CD4-positive, alpha-beta memory T cell (primary cell): ENCODE results near the gene NPAS2. TPM values are rescaled to one million over a fixed set of nuclear protein-coding genes. Genes with fewer than 3 reads are reported as not detected.

Experiments
- CTCF ChIA-PET: fragments of 350-600 bp; sonication (Branson Sonifier 250); formaldehyde crosslinking; loops from one replicate; lab custom pipeline; 2021; ENCODE audit warnings: inconsistent platforms; ENCODE audit not compliant: partially characterized antibody; lab: Charles Lee
- POLR2A ChIA-PET: fragments of 350-600 bp; sonication (Branson Sonifier 250); formaldehyde crosslinking; loops from one replicate; lab custom pipeline; 2021; ENCODE audit not compliant: partially characterized antibody; lab: Charles Lee
- DNase-seq, 5 donors: peaks; one replicate each; pipeline versions ENCODE4 v3.0.0 to v3.0.0-alpha.2; 2020 to 2022; ENCODE audit warnings: mixed read lengths in 1 of 5
- H3K27ac ChIP-seq: one replicate; pipeline ENCODE4 v1.7.0; 2013; ENCODE audit warnings: low read depth, low read length
- H3K27me3 ChIP-seq: 2 replicates; pipeline ENCODE4 v1.7.0; 2013; ENCODE audit warnings: mild to moderate bottlenecking, low read length, moderate library complexity; ENCODE audit not compliant: insufficient read depth
- H3K36me3 ChIP-seq: 2 replicates; pipeline ENCODE4 v1.7.0; 2013; ENCODE audit warnings: mild to moderate bottlenecking, low read length, moderate library complexity; ENCODE audit not compliant: insufficient read depth
- H3K4me1 ChIP-seq: 2 replicates; pipeline ENCODE4 v1.7.0; 2013; ENCODE audit warnings: mild to moderate bottlenecking, low read length, moderate library complexity; ENCODE audit not compliant: insufficient read depth
- H3K4me3 ChIP-seq, 2 donors: one replicate each; pipeline ENCODE4 v1.7.0; 2013; ENCODE audit warnings: low read length in 2 of 2, mild to moderate bottlenecking in 1 of 2
- H3K9me3 ChIP-seq, 2 donors: one replicate each; pipeline ENCODE4 v1.7.0; 2013; ENCODE audit warnings: low read length in 2 of 2, control low read depth in 1 of 2; ENCODE audit not compliant: control insufficient read depth in 1 of 2
- H3K27ac Mint-ChIP-seq, 7 donors: one replicate each; pipeline ENCODE4 v1.8.0; 2020 to 2021; ENCODE audit warnings: mixed read lengths in 7 of 7, mild to moderate bottlenecking in 6 of 7, inconsistent platforms in 3 of 7, moderate library complexity in 3 of 7
- H3K27me3 Mint-ChIP-seq, 2 donors: one replicate each; pipeline ENCODE4 v1.8.0; 2020 to 2021; ENCODE audit warnings: mixed read lengths in 2 of 2
- H3K36me3 Mint-ChIP-seq, 2 donors: one replicate each; pipeline ENCODE4 v1.8.0; 2020 to 2021; ENCODE audit warnings: mixed read lengths in 2 of 2, inconsistent platforms in 1 of 2, mild to moderate bottlenecking in 1 of 2
- H3K4me1 Mint-ChIP-seq, 4 donors: one replicate each; pipeline ENCODE4 v1.8.0; 2020 to 2021; ENCODE audit warnings: mixed read lengths in 4 of 4, mild to moderate bottlenecking in 1 of 4
- H3K4me3 Mint-ChIP-seq, 8 donors: one replicate each; pipeline ENCODE4 v1.8.0; 2020 to 2021; ENCODE audit warnings: mixed read lengths in 8 of 8, mild to moderate bottlenecking in 7 of 8, moderate library complexity in 6 of 8, inconsistent platforms in 3 of 8
- H3K9me3 Mint-ChIP-seq, 8 donors: one replicate each; pipeline ENCODE4 v1.8.0; 2020 to 2021; ENCODE audit warnings: mixed read lengths in 8 of 8, mild to moderate bottlenecking in 5 of 8, inconsistent platforms in 3 of 8, moderate library complexity in 1 of 8
- intact Hi-C: fragments of 100-400 bp; cut with micrococcal nuclease; formaldehyde crosslinking; loops from one replicate; pipeline ENCODE4 v1.15.1; 2023
- polyA plus RNA-seq, 2 donors: library from polyadenylated mRNA; unstranded; fragments of 300-500 nt; fragmentation: Illumina TruSeq; gene quantifications; one replicate each; pipeline ENCODE4 v1.2.3, GENCODE V29; 2021
- total RNA-seq, 2 experiments: library from RNA; stranded (reverse); gene quantifications; one replicate each; pipeline ENCODE4 v1.2.3, GENCODE V29; 2021

Gene NPAS2
- total and polyA plus RNA-seq, 4 experiments from 2014 or later, result 0.79 to 2.6 (median 2.1) TPM; not detected in 1

DNA sequence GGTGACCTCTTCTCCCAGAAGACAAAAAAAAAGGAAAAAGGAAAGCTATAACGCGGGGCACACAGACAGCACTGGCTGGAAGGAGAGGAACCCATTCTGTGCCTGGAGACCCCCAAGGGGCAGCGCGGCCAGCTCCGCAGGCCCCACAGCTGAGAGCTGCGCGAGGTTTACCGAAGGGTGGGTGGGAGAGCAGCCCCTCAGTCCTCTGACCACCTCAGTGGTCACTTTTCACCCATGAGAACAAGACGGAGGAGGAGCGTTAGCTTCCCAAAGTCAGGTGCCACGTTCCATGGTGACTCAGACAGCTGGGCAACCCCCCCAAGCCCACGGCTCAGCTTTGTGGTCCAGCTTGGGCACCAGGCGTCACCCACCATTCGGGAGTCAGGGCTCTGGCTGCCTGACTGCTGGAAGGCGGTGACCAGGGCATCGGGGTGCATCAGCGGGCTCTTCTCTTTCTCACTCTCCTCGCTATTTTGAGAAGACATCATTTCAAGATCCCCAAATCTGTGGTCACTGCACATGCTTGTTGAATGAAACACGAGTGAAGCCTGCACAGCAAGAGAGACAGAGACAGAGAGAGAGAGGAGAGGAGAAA, 217.3 kb downstream of the NPAS2 start:
- Histone ChIP-seq H3K27me3 (no peaks in the 10 kb centered on the region), H3K9me3 (no peaks in the 10 kb centered on the region), H3K27ac (no peak overlapping the region), H3K36me3 (no peaks in the 10 kb centered on the region), H3K4me1 (no peaks in the 10 kb centered on the region), H3K4me3 (no peak overlapping the region)
- Mint-ChIP-seq H3K4me1 (no peaks in the 10 kb centered on the region), H3K4me3 (no peak overlapping the region), H3K27ac (no peak overlapping the region), H3K36me3 (no peaks in the 10 kb centered on the region), H3K27me3 (peaks cover 3% of the 10 kb centered on the region in 2 donors), H3K9me3 (peaks cover 0 to 1% (median 0%) of the 10 kb centered on the region in 8 donors)
- intact Hi-C loops, result no loop called here
- CTCF ChIA-PET, result interaction anchor here (1.0 to 2.3 kb wide), 3 partner anchors 10 to 168 kb away, joined by 3 to 8 read pairs (median 4); no protein-coding TSS in a partner anchor
- no peak for DNase-seq
- POLR2A ChIA-PET, result no interaction called here

DNA sequence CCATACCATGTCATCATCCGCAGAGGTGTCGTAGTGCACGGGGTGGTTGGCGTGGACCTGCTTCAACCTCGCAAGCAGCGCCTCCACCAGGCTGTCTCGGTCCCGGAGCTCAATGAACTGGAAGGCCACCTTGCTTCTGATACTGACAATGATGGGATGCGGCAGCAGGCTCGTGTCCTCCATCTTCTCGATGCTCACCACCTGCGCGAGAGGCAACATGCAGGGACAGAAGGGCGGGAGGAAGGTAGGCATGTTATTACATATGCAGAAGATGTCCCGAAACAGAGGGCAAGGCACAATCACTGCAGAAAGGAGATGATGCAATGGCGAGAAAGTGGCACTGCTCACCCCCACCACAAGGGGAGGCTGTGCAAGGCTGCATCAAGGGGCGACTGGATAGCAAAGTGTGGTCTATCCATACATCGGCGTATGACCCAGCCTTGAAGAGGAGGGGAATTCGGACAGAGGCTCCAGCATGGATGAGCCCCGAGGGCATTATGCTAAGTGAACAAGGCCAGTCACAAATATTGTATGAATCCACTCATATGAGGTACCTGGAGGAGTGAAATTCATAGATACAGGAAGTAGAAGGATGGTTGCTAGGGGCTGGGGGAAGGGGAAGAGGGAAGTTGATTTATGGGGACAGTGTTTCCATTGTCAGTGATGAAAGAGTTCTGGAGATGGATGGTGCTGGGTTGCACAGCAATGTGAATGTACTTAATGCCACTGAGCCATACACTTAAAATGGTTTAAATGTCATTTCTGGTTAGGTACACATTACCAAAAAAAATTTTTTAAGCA, 218.7 kb downstream of the NPAS2 start:
- H3K27ac ChIP-seq, result no peak overlapping the region
- intact Hi-C loops, result no loop called here

DNA sequence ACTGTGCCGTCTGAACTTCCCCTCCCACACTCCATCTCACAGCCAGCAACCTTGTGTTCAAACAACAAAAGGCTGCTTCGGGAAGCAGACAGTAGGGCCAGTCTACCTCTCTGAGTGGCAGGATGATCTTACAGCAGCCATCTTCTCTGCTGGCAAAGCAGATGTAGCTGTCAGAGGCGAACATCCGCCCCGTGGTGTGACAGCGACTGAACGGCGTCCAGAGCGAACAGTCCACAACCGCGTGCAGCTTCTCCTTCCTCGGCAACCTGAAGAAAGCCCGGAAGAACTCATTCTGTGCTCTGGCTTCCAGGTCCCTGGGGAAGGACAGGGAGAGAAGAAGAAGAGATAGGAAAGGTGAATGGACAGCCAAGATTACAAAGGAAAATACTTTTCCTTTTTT, 220.1 kb downstream of the NPAS2 start:
- Histone ChIP-seq H3K9me3 (no peaks in the 10 kb centered on the region), H3K4me1 (no peaks in the 10 kb centered on the region), H3K4me3 (no peak overlapping the region), H3K27me3 (no peaks in the 10 kb centered on the region), H3K36me3 (no peaks in the 10 kb centered on the region), H3K27ac (no peak overlapping the region)
- no peak overlapping the region for H3K4me3 Mint-ChIP-seq
- H3K9me3 Mint-ChIP-seq, result peaks cover 0 to 1% (median 0%) of the 10 kb centered on the region in 8 donors
- H3K4me1 Mint-ChIP-seq, result no peaks in the 10 kb centered on the region
- no peak overlapping the region for H3K27ac Mint-ChIP-seq
- no peaks in the 10 kb centered on the region for H3K36me3 Mint-ChIP-seq
- intact Hi-C loops, result no loop called here
- DNase-seq, result no peak
- ChIA-PET POLR2A (no interaction called here), CTCF (interaction anchor here (1.1 kb wide), 1 partner anchor 165 kb away, joined by 3 read pairs; no protein-coding TSS in a partner anchor)
- peaks cover 2 to 4% of the 10 kb centered on the region in 2 donors for H3K27me3 Mint-ChIP-seq

More for the DNA sequence above, 218.7 kb downstream of the NPAS2 start:
- Histone ChIP-seq H3K36me3 (no peaks in the 10 kb centered on the region), H3K4me3 (no peak overlapping the region), H3K4me1 (no peaks in the 10 kb centered on the region), H3K9me3 (no peaks in the 10 kb centered on the region), H3K27me3 (no peaks in the 10 kb centered on the region)
- H3K4me3 Mint-ChIP-seq, result no peak overlapping the region
- POLR2A ChIA-PET, result no interaction called here
- peaks cover 0 to 1% (median 0%) of the 10 kb centered on the region in 8 donors for H3K9me3 Mint-ChIP-seq
- CTCF ChIA-PET, result no interaction called here
- peak overlapping the region in 1 of 7 donors; percentile 14 for H3K27ac Mint-ChIP-seq
- no peaks in the 10 kb centered on the region for H3K4me1 Mint-ChIP-seq
- H3K27me3 Mint-ChIP-seq, result peaks cover 3 to 4% of the 10 kb centered on the region in 2 donors
- no peak for DNase-seq
- H3K36me3 Mint-ChIP-seq, result no peaks in the 10 kb centered on the region

DNA sequence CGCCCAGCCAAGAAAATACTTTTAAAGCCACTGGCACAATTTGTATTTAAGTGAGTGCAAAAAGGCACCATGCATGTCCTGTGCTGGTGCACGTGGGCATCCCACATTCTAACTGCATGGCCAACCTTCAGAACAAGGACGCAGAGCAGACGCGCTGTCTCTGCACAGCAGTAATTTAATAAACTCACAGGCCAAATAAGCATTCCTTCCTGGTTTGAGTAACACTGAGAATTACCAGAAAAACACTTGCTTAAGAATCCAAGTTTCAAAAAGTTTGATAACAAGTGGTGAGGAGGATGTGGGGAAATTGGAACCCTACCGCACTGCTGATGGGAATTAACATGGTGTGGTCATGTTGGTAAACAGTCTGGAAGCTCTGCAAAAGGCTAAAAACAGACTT, 220.8 kb downstream of the NPAS2 start:
- CTCF ChIA-PET, result no interaction called here

DNA sequence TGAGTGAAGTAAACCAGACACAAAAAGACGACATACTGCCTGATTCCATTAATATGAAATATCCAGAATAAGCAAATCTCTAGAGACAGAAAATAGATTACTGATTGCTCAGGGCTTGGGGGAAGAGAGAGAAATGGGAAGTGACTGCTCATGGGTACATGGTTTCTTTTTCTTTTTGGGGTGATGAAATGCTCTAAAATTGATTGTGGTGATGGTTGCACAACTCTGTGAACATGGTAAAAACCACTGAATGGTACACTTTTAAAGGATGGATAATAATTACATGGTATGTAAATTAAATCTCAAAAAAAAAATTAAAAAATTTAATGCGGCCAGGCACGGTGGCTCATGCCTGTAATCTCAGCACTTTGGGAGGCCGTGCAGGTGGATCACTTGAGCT, 221.5 kb downstream of the NPAS2 start:
- H3K27ac Mint-ChIP-seq, result no peak overlapping the region
- peaks cover 2 to 7% of the 10 kb centered on the region in 2 donors for H3K27me3 Mint-ChIP-seq
- ChIA-PET CTCF (no interaction called here), POLR2A (no interaction called here)
- DNase-seq, result no peak
- no peaks in the 10 kb centered on the region for H3K36me3 ChIP-seq
- no peaks in the 10 kb centered on the region for H3K36me3 Mint-ChIP-seq
- no peak overlapping the region for H3K27ac ChIP-seq
- H3K4me3 Mint-ChIP-seq, result no peak overlapping the region
- peaks cover 0 to 1% (median 0%) of the 10 kb centered on the region in 8 donors for H3K9me3 Mint-ChIP-seq
- H3K4me1 ChIP-seq, result no peaks in the 10 kb centered on the region
- no peak overlapping the region for H3K4me3 ChIP-seq
- H3K9me3 ChIP-seq, result no peaks in the 10 kb centered on the region
- H3K27me3 ChIP-seq, result no peaks in the 10 kb centered on the region
- intact Hi-C loops, result no loop called here
- no peaks in the 10 kb centered on the region for H3K4me1 Mint-ChIP-seq

More for the DNA sequence above, 220.8 kb downstream of the NPAS2 start:
- H3K9me3 ChIP-seq, result no peaks in the 10 kb centered on the region
- Mint-ChIP-seq H3K4me3 (no peak overlapping the region), H3K36me3 (no peaks in the 10 kb centered on the region), H3K27ac (no peak overlapping the region), H3K27me3 (peaks cover 2 to 7% of the 10 kb centered on the region in 2 donors), H3K9me3 (peaks cover 0 to 1% (median 0%) of the 10 kb centered on the region in 8 donors), H3K4me1 (no peaks in the 10 kb centered on the region)
- intact Hi-C loops, result no loop called here
- no peak for DNase-seq
- no peaks in the 10 kb centered on the region for H3K27me3 ChIP-seq
- H3K36me3 ChIP-seq, result no peaks in the 10 kb centered on the region
- POLR2A ChIA-PET, result no interaction called here
- no peaks in the 10 kb centered on the region for H3K4me1 ChIP-seq
- H3K4me3 ChIP-seq, result no peak overlapping the region
- H3K27ac ChIP-seq, result no peak overlapping the region

DNA sequence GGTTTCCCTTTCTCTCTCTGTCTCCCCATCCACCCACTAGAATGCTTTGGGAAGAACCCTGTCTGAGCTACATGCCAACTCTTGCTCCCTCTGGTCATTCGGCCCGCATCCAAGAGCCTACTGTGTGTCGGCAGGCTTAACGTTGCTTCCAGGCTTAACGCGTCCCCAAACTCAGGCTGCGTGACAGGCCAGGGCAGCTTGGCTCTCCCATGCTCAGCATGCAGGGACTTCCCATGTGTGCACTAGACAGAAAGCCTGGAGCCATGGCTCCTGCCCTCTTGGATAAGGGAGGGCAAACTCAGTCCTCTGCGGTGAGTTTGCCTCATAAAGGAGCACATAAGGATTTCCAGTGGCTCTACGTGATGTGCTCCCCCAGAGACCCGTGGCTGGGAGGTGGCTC, 225.4 kb downstream of the NPAS2 start:
- Mint-ChIP-seq H3K27me3 (peaks cover 2 to 7% of the 10 kb centered on the region in 2 donors), H3K36me3 (no peaks in the 10 kb centered on the region), H3K9me3 (no peaks in the 10 kb centered on the region), H3K4me3 (no peak overlapping the region), H3K27ac (peak overlapping the region in 1 of 7 donors; percentile 78), H3K4me1 (no peaks in the 10 kb centered on the region)
- intact Hi-C loops, result no loop called here
- Histone ChIP-seq H3K4me3 (no peak overlapping the region), H3K9me3 (no peaks in the 10 kb centered on the region), H3K36me3 (no peaks in the 10 kb centered on the region), H3K27me3 (no peaks in the 10 kb centered on the region), H3K4me1 (no peaks in the 10 kb centered on the region), H3K27ac (no peak overlapping the region)
- CTCF ChIA-PET, result no interaction called here
- POLR2A ChIA-PET, result no interaction called here
- no peak for DNase-seq
